K562 (cell line): ENCODE results near the gene BCAS3.

Experiments
- ATF1 ChIP-seq, 2 experiments: fragments of 450-650 bp in 1 of 2; IDR thresholded peaks; 2 replicates each; pipeline ENCODE4 v1.6.1; 2016; ENCODE audit warnings: missing compliant biosample characterization in 1 of 2, missing genetic modification characterization in 1 of 2
- CHD1 ChIP-seq: fragments of 200-600 bp; sonication (generic); IDR thresholded peaks from one replicate; pipeline ENCODE4 v1.6.1; 2012; ENCODE audit warnings: mild to moderate bottlenecking, moderate library complexity, low read length, inconsistent platforms
- ELF1 ChIP-seq: fragments of 200-800 bp; sonication (Bioruptor generic); IDR thresholded peaks from 2 replicates; pipeline ENCODE4 v1.6.1; 2016; ENCODE audit warnings: missing genetic modification characterization, missing compliant biosample characterization
- KAT7 ChIP-seq: sonication (generic); formaldehyde crosslinking; IDR thresholded peaks from 2 replicates; pipeline ENCODE4 v1.8.0; 2022; ENCODE audit warnings: missing genetic modification reagents, mild to moderate bottlenecking, borderline replicate concordance
- RAD21 ChIP-seq, 2 experiments: fragments of 250-450 bp in 1 of 2; fragments of 450-650 bp in 1 of 2; sonication (Bioruptor Pico) in 1 of 2; formaldehyde crosslinking in 1 of 2; IDR thresholded peaks in 1 of 2; conservative IDR thresholded peaks in 1 of 2; 2 replicates each; pipeline versions ENCODE4 v1.4.0 to v1.8.0; 2020 to 2022; ENCODE audit warnings: mild to moderate bottlenecking in 2 of 2, moderate library complexity in 1 of 2
- SIN3A ChIP-seq, 2 experiments: fragments of 150-350 bp in 1 of 2; IDR thresholded peaks; 2 replicates each; pipeline ENCODE4 v1.6.1; 2011 to 2016; ENCODE audit warnings: borderline replicate concordance in 2 of 2, low read depth in 2 of 2, low read length in 2 of 2, mild to moderate bottlenecking in 2 of 2, moderate library complexity in 2 of 2; ENCODE audit not compliant: control insufficient read depth in 1 of 2
- TEAD4 ChIP-seq, 2 experiments: sonication (generic) in 1 of 2; formaldehyde crosslinking in 1 of 2; IDR thresholded peaks; 2 replicates each; pipeline versions ENCODE4 v1.6.1 to v1.8.0; 2012 to 2022; ENCODE audit warnings: borderline replicate concordance in 1 of 2, inconsistent platforms in 1 of 2, low read length in 1 of 2, mild to moderate bottlenecking in 1 of 2, missing genetic modification reagents in 1 of 2
- ZNF212 ChIP-seq: fragments of 450-650 bp; formaldehyde crosslinking; IDR thresholded peaks from 2 replicates; pipeline ENCODE4 v1.4.0; 2020; ENCODE audit warnings: mild to moderate bottlenecking
- TF ChIP-seq, protein P1 (sequence below), 3 experiments: IDR thresholded peaks in 2 of 3; conservative IDR thresholded peaks in 1 of 3; 2 replicates each; pipeline ENCODE4 v1.5.1; 2011 to 2012; ENCODE audit warnings: low read length in 3 of 3, mild to moderate bottlenecking in 3 of 3, control low read depth in 2 of 3, improper control_type of control experiment in 1 of 3, inconsistent platforms in 1 of 3, low read depth in 1 of 3, mixed read lengths in 1 of 3, moderate library complexity in 1 of 3; ENCODE audit not compliant: insufficient read depth in 2 of 3
- TF ChIP-seq, protein P2 (sequence below): sonication (generic); formaldehyde crosslinking; IDR thresholded peaks from 2 replicates; pipeline ENCODE4 v1.8.0; 2023; ENCODE audit warnings: mild to moderate bottlenecking, missing genetic modification reagents
- TF ChIP-seq, protein P3 (sequence below): fragments of 450-650 bp; IDR thresholded peaks from 2 replicates; pipeline ENCODE4 v1.6.1; 2016; ENCODE audit warnings: antibody characterized with exemption
- TF ChIP-seq, protein P4 (sequence below): sonication (generic); formaldehyde crosslinking; IDR thresholded peaks from 2 replicates; pipeline ENCODE4 v1.5.0; 2020; ENCODE audit warnings: missing genetic modification reagents

DNA sequence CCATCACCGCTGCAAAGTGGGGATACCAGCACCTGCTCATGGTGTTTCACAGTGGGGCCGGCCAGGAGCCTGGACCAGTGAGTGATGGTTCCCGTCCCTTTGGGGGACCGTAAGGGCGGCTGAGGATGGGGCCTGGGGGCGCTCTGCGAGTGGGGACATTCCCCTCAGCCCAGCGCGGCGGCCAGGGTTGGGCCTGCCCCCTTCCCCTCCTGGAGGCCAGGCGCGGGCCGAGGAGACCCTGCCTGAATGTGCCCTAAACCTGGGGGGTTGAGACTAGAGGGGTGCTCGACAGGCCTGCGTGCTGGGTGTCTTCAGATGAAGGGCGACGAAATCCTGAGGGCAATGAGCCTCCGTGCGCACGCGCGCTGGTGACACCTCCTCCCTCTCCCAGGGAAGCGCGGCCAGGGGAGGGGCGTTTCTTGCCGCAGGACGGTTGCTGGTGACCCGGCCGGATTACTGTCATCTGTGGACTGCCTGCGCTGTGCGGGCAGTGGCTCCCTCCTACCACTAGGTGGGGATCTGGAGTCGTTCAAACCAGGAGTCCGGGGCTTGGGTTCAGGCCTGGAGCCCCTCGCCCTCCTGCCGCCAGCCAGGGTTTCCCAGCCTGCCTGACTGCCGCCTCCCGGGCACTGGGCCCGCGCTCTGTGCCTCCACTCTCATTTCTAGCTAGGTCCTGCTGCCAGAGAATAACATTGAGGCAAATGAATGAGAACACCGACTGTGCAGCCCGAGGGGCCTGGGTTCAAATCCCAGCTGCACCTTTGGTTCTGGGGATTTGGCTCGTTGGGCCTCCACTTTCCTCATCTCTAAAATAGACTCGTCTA lies 739.1 kb downstream of the BCAS3 start:
- TF ChIP-seq TEAD4 (IDR thresholded peaks at IDR 0.05; ENCODE audit: low read length) (no peak), TEAD4 (CRISPR knock-in tag; IDR thresholded peaks at IDR 0.05; ENCODE audit: borderline replicate concordance) (no peak), KAT7 (no peak), SIN3A (IDR thresholded peaks at IDR 0.05; ENCODE audit: borderline replicate concordance in 2 of 2, control insufficient read depth in 1 of 2, low read depth in 2 of 2, low read length in 2 of 2) (no peak), ZNF212 (CRISPR knock-in tag) (no peak), ELF1 (tag) (no peak), RAD21 (CRISPR knock-in tag; conservative IDR thresholded peaks at IDR 0.05 in 1 of 2, IDR thresholded peaks at IDR 0.05 in 1 of 2) (peak; percentile 62 to 81), ATF1 (CRISPR knock-in tag; IDR thresholded peaks at IDR 0.05) (no peak), ATF1 (tag; IDR thresholded peaks at IDR 0.05) (peak; percentile 20; the same call in 1 of the 2 replicates), CHD1 (no peak)
- TF ChIP-seq, protein P1, sequence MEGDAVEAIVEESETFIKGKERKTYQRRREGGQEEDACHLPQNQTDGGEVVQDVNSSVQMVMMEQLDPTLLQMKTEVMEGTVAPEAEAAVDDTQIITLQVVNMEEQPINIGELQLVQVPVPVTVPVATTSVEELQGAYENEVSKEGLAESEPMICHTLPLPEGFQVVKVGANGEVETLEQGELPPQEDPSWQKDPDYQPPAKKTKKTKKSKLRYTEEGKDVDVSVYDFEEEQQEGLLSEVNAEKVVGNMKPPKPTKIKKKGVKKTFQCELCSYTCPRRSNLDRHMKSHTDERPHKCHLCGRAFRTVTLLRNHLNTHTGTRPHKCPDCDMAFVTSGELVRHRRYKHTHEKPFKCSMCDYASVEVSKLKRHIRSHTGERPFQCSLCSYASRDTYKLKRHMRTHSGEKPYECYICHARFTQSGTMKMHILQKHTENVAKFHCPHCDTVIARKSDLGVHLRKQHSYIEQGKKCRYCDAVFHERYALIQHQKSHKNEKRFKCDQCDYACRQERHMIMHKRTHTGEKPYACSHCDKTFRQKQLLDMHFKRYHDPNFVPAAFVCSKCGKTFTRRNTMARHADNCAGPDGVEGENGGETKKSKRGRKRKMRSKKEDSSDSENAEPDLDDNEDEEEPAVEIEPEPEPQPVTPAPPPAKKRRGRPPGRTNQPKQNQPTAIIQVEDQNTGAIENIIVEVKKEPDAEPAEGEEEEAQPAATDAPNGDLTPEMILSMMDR (IDR thresholded peaks at IDR 0.05 in 2 of 3, conservative IDR thresholded peaks at IDR 0.05 in 1 of 3; ENCODE audit: insufficient read depth in 2 of 3, low read depth in 1 of 3, low read length in 3 of 3) = peak; percentile 86 to 91 (median 90)
- TF ChIP-seq, protein P2, sequence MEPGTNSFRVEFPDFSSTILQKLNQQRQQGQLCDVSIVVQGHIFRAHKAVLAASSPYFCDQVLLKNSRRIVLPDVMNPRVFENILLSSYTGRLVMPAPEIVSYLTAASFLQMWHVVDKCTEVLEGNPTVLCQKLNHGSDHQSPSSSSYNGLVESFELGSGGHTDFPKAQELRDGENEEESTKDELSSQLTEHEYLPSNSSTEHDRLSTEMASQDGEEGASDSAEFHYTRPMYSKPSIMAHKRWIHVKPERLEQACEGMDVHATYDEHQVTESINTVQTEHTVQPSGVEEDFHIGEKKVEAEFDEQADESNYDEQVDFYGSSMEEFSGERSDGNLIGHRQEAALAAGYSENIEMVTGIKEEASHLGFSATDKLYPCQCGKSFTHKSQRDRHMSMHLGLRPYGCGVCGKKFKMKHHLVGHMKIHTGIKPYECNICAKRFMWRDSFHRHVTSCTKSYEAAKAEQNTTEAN (CRISPR knock-in tag) = no peak
- TF ChIP-seq, protein P3, sequence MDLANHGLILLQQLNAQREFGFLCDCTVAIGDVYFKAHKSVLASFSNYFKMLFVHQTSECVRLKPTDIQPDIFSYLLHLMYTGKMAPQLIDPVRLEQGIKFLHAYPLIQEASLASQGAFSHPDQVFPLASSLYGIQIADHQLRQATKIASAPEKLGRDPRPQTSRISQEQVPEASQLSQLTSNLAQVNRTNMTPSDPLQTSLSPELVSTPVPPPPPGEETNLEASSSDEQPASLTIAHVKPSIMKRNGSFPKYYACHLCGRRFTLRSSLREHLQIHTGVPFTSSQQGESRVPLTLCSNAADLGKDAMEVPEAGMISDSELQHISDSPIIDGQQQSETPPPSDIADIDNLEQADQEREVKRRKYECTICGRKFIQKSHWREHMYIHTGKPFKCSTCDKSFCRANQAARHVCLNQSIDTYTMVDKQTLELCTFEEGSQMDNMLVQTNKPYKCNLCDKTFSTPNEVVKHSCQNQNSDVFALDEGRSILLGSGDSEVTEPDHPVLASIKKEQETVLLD = peak; percentile 41; the same call in 1 of the 2 replicates
- TF ChIP-seq, protein P4, sequence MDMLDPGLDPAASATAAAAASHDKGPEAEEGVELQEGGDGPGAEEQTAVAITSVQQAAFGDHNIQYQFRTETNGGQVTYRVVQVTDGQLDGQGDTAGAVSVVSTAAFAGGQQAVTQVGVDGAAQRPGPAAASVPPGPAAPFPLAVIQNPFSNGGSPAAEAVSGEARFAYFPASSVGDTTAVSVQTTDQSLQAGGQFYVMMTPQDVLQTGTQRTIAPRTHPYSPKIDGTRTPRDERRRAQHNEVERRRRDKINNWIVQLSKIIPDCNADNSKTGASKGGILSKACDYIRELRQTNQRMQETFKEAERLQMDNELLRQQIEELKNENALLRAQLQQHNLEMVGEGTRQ (CRISPR knock-in tag) = no peak
